Measurements from ENCODE around the gene AHNAK.

Gene AHNAK

GRCh38 chr11:62556875-62557631, 10.4 kb upstream of the AHNAK start:
- Histone ChIP-seq H2AK5ac (ENCODE audit: low read length) (no peak overlapping the region), H3K36me3 (ENCODE audit: control insufficient read depth, insufficient read depth, low read length) (peaks cover 19% of the 10 kb centered on the region), H3K4ac (ENCODE audit: low read depth, low read length) (no peak overlapping the region), H3K4me1 (ENCODE audit: control insufficient read depth, low read depth, low read length) (peaks cover 28% of the 10 kb centered on the region), H3K4me2 (ENCODE audit: low read length) (no peak overlapping the region), H3K79me1 (ENCODE audit: low read length) (peaks cover 17% of the 10 kb centered on the region), H3K27me3 (ENCODE audit: insufficient read depth, low read length, poor library complexity) (no peaks in the 10 kb centered on the region), H3K27ac (ENCODE audit: low read depth, low read length) (peak overlapping the region; percentile 59), H3K9ac (ENCODE audit: low read length) (peak overlapping the region; percentile 40), H4K5ac (ENCODE audit: low read length) (no peak overlapping the region), H2BK15ac (replicated peaks; ENCODE audit: low read depth) (no peak overlapping the region), H3K4me3 (ENCODE audit: low read length) (no peak overlapping the region), H3K18ac (ENCODE audit: low read length) (no peak overlapping the region), H3K56ac (ENCODE audit: low read length) (peak overlapping the region; percentile 65), H3K79me2 (ENCODE audit: control insufficient read depth, insufficient read depth, low read length) (peaks cover 7% of the 10 kb centered on the region), H4K8ac (ENCODE audit: low read depth, low read length) (no peak overlapping the region), H2BK5ac (ENCODE audit: low read length) (no peak overlapping the region), H2BK120ac (ENCODE audit: low read depth, low read length) (no peak overlapping the region), H3K23ac (ENCODE audit: low read length) (peak overlapping the region; percentile 85)
- no CpG with 5 or more reads among the region's 3 CpGs for WGBS (ENCODE audit: extremely low coverage, insufficient coverage, low lambda C conversion rate)
- DNase-seq, result peak; percentile 53

- peaks cover 7% of the 10 kb centered on the region for H3K79me2 ChIP-seq (ENCODE audit: control insufficient read depth, insufficient read depth, low read length)
- H3K4ac ChIP-seq (ENCODE audit: low read depth, low read length), result no peak overlapping the region
- peak overlapping the region; percentile 1 for H3K18ac ChIP-seq (ENCODE audit: low read length)
- peak overlapping the region; percentile 59 for H3K27ac ChIP-seq (ENCODE audit: low read depth, low read length)
- no peak overlapping the region for H2BK15ac ChIP-seq (replicated peaks; ENCODE audit: low read depth)
- peak overlapping the region; percentile 85 for H3K23ac ChIP-seq (ENCODE audit: low read length)
- H4K5ac ChIP-seq (ENCODE audit: low read length), result no peak overlapping the region
- H2AK5ac ChIP-seq (ENCODE audit: low read length), result no peak overlapping the region
- H2BK5ac ChIP-seq (ENCODE audit: low read length), result no peak overlapping the region
- DNase-seq, result peak; percentile 96
- no peak overlapping the region for H3K4me2 ChIP-seq (ENCODE audit: low read length)
- H3K27me3 ChIP-seq (ENCODE audit: insufficient read depth, low read length, poor library complexity), result no peaks in the 10 kb centered on the region
- H3K9ac ChIP-seq (ENCODE audit: low read length), result peak overlapping the region; percentile 40
- no CpG with 5 or more reads among the region's 14 CpGs for WGBS (ENCODE audit: extremely low coverage, insufficient coverage, low lambda C conversion rate)
- H3K79me1 ChIP-seq (ENCODE audit: low read length), result peaks cover 17% of the 10 kb centered on the region
- H3K56ac ChIP-seq (ENCODE audit: low read length), result peak overlapping the region; percentile 65
- H3K36me3 ChIP-seq (ENCODE audit: control insufficient read depth, insufficient read depth, low read length), result peaks cover 19% of the 10 kb centered on the region
- H3K4me1 ChIP-seq (ENCODE audit: control insufficient read depth, low read depth, low read length), result peaks cover 28% of the 10 kb centered on the region
- H2BK120ac ChIP-seq (ENCODE audit: low read depth, low read length), result no peak overlapping the region
- no peak overlapping the region for H4K8ac ChIP-seq (ENCODE audit: low read depth, low read length)
- H3K4me3 ChIP-seq (ENCODE audit: low read length), result no peak overlapping the region
These were observed 9.7 kb upstream of the AHNAK start for GRCh38 chr11:62556108-62556874.

DNA sequence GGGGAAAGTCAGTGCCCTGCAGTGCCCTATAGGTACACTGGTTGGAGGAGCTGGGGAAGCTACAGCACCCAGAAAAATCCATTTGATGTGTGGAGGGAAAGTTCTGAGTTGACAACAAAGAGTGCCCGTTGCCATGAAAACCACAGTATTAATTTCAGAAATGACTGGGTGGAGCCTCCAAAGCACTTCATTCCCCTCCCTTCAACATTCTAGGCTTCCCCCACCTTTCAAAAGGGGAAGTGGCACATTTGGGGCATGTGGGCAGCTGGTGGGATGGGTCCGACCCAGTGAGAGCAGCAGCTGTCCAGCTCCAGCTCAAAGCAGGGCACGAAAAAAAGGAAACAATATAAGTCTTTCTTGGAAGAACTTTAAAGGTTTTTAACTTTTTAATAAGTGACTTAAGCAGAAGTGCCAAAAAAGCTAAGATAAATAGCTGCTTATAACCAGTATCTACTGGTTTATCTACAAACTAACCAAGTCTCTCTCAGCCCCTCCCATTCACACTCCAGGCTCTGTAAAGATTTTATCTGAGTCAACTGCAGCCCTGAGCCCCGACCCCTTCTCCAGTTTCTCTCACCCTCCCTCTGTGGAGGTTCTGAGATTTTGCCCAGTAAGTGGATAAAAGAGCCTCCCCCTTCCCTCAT, 9.0 kb upstream of the AHNAK start:
- peak overlapping the region; percentile 59 for H3K27ac ChIP-seq (ENCODE audit: low read depth, low read length)
- H2AK5ac ChIP-seq (ENCODE audit: low read length), result no peak overlapping the region
- no peak overlapping the region for H4K8ac ChIP-seq (ENCODE audit: low read depth, low read length)
- H3K4me3 ChIP-seq (ENCODE audit: low read length), result no peak overlapping the region
- H3K4me2 ChIP-seq (ENCODE audit: low read length), result no peak overlapping the region
- H3K18ac ChIP-seq (ENCODE audit: low read length), result peak overlapping the region; percentile 1
- peaks cover 19% of the 10 kb centered on the region for H3K36me3 ChIP-seq (ENCODE audit: control insufficient read depth, insufficient read depth, low read length)
- H3K23ac ChIP-seq (ENCODE audit: low read length), result no peak overlapping the region
- no peak overlapping the region for H2BK5ac ChIP-seq (ENCODE audit: low read length)
- H3K56ac ChIP-seq (ENCODE audit: low read length), result peak overlapping the region; percentile 19
- H3K79me2 ChIP-seq (ENCODE audit: control insufficient read depth, insufficient read depth, low read length), result peaks cover 5% of the 10 kb centered on the region
- WGBS (ENCODE audit: extremely low coverage, insufficient coverage, low lambda C conversion rate), result no CpG with 5 or more reads among the region's 4 CpGs
- no peak overlapping the region for H3K4ac ChIP-seq (ENCODE audit: low read depth, low read length)
- H3K9ac ChIP-seq (ENCODE audit: low read length), result no peak overlapping the region
- no peak overlapping the region for H4K5ac ChIP-seq (ENCODE audit: low read length)
- H2BK120ac ChIP-seq (ENCODE audit: low read depth, low read length), result no peak overlapping the region
- peak; percentile 88 for DNase-seq
- peaks cover 26% of the 10 kb centered on the region for H3K4me1 ChIP-seq (ENCODE audit: control insufficient read depth, low read depth, low read length)
- H3K27me3 ChIP-seq (ENCODE audit: insufficient read depth, low read length, poor library complexity), result no peaks in the 10 kb centered on the region
- H3K79me1 ChIP-seq (ENCODE audit: low read length), result peaks cover 17% of the 10 kb centered on the region
- no peak overlapping the region for H2BK15ac ChIP-seq (replicated peaks; ENCODE audit: low read depth)

- H3K23ac ChIP-seq (ENCODE audit: low read length), result no peak overlapping the region
- peaks cover 12% of the 10 kb centered on the region for H3K79me1 ChIP-seq (ENCODE audit: low read length)
- H2BK120ac ChIP-seq (ENCODE audit: low read depth, low read length), result no peak overlapping the region
- H2AK5ac ChIP-seq (ENCODE audit: low read length), result no peak overlapping the region
- H3K36me3 ChIP-seq (ENCODE audit: control insufficient read depth, insufficient read depth, low read length), result peaks cover 14% of the 10 kb centered on the region
- H3K4me2 ChIP-seq (ENCODE audit: low read length), result no peak overlapping the region
- H3K9ac ChIP-seq (ENCODE audit: low read length), result no peak overlapping the region
- no peak overlapping the region for H3K18ac ChIP-seq (ENCODE audit: low read length)
- no peak overlapping the region for H3K4ac ChIP-seq (ENCODE audit: low read depth, low read length)
- peak; percentile 77 for DNase-seq
- H3K79me2 ChIP-seq (ENCODE audit: control insufficient read depth, insufficient read depth, low read length), result no peaks in the 10 kb centered on the region
- H3K4me3 ChIP-seq (ENCODE audit: low read length), result no peak overlapping the region
- no peaks in the 10 kb centered on the region for H3K27me3 ChIP-seq (ENCODE audit: insufficient read depth, low read length, poor library complexity)
- no peak overlapping the region for H3K27ac ChIP-seq (ENCODE audit: low read depth, low read length)
- no peak overlapping the region for H4K5ac ChIP-seq (ENCODE audit: low read length)
- H2BK15ac ChIP-seq (replicated peaks; ENCODE audit: low read depth), result no peak overlapping the region
- peak overlapping the region; percentile 2 for H3K56ac ChIP-seq (ENCODE audit: low read length)
- H2BK5ac ChIP-seq (ENCODE audit: low read length), result no peak overlapping the region
- H4K8ac ChIP-seq (ENCODE audit: low read depth, low read length), result no peak overlapping the region
- WGBS (ENCODE audit: extremely low coverage, insufficient coverage, low lambda C conversion rate), result no CpG with 5 or more reads among the region's 7 CpGs
- H3K4me1 ChIP-seq (ENCODE audit: control insufficient read depth, low read depth, low read length), result peaks cover 26% of the 10 kb centered on the region
These were observed 8.0 kb upstream of the AHNAK start for GRCh38 chr11:62554387-62555167.

- Histone ChIP-seq H2BK5ac (ENCODE audit: low read length) (no peak overlapping the region), H3K4ac (ENCODE audit: low read depth, low read length) (no peak overlapping the region), H4K5ac (ENCODE audit: low read length) (no peak overlapping the region), H3K36me3 (ENCODE audit: control insufficient read depth, insufficient read depth, low read length) (peaks cover 10% of the 10 kb centered on the region), H3K79me1 (ENCODE audit: low read length) (peaks cover 8% of the 10 kb centered on the region), H3K4me3 (ENCODE audit: low read length) (no peak overlapping the region), H3K23ac (ENCODE audit: low read length) (no peak overlapping the region), H3K18ac (ENCODE audit: low read length) (no peak overlapping the region), H2BK15ac (replicated peaks; ENCODE audit: low read depth) (no peak overlapping the region), H3K56ac (ENCODE audit: low read length) (peak overlapping the region; percentile 49), H3K79me2 (ENCODE audit: control insufficient read depth, insufficient read depth, low read length) (no peaks in the 10 kb centered on the region), H2BK120ac (ENCODE audit: low read depth, low read length) (no peak overlapping the region), H3K4me2 (ENCODE audit: low read length) (no peak overlapping the region), H3K4me1 (ENCODE audit: control insufficient read depth, low read depth, low read length) (peaks cover 24% of the 10 kb centered on the region), H3K27ac (ENCODE audit: low read depth, low read length) (no peak overlapping the region), H4K8ac (ENCODE audit: low read depth, low read length) (no peak overlapping the region), H3K9ac (ENCODE audit: low read length) (peak overlapping the region; percentile 50), H2AK5ac (ENCODE audit: low read length) (no peak overlapping the region), H3K27me3 (ENCODE audit: insufficient read depth, low read length, poor library complexity) (no peaks in the 10 kb centered on the region)
- no CpG with 5 or more reads among the region's 8 CpGs for WGBS (ENCODE audit: extremely low coverage, insufficient coverage, low lambda C conversion rate)
- DNase-seq, result no peak
These were observed 7.3 kb upstream of the AHNAK start for GRCh38 chr11:62553839-62554361.
